B cell (primary cell): ENCODE results near the gene EMP2. TPM values are rescaled to one million over a fixed set of nuclear protein-coding genes. Genes with fewer than 3 reads are reported as not detected.

ENCODE experiments used
- ATAC-seq: fragments of 200-7000 bp; cut with Tn5 transposase; one replicate; pipeline ENCODE4 v1.10.0; 2021; ENCODE audit warnings: low read depth, mild to moderate bottlenecking, moderate number of reproducible peaks, moderate library complexity
- CTCF ChIA-PET: fragments of 350-600 bp; sonication (Branson Sonifier 250); formaldehyde crosslinking; loops from one replicate; lab custom pipeline; 2021; ENCODE audit warnings: antibody characterized with exemption, inconsistent platforms; lab: Charles Lee
- POLR2A ChIA-PET: fragments of 350-600 bp; sonication (Branson Sonifier 250); formaldehyde crosslinking; loops from one replicate; lab custom pipeline; 2021; ENCODE audit warnings: antibody characterized with exemption; lab: Charles Lee
- DNase-seq: peaks from one replicate; pipeline ENCODE4 v3.0.0; 2013
- H2AFZ ChIP-seq: 2 replicates; pipeline ENCODE4 v1.6.1; 2012; ENCODE audit warnings: mild to moderate bottlenecking, low read depth, low read length; ENCODE audit not compliant: insufficient read depth, poor library complexity, severe bottlenecking
- H3K27ac ChIP-seq, 2 donors: 1 replicate in 1 of 2; 2 replicates in 1 of 2; pipeline ENCODE4 v1.5.1; 2012 to 2013; ENCODE audit warnings: low read length in 2 of 2, mild to moderate bottlenecking in 2 of 2, moderate library complexity in 1 of 2
- H3K27me3 ChIP-seq, 4 experiments: fragments of 200-600 bp in 1 of 4; sonication (generic) in 1 of 4; replicated peaks in 1 of 4; 1 replicate in 2 of 4; 2 replicates in 2 of 4; pipeline versions ENCODE4 v1.6.1 to v1.7.0; 2013 to 2016; ENCODE audit warnings: low read length in 3 of 4, mild to moderate bottlenecking in 2 of 4, mixed read lengths in 1 of 4, moderate library complexity in 1 of 4; ENCODE audit not compliant: insufficient read depth in 4 of 4, control insufficient read depth in 3 of 4; ENCODE audit errors: control extremely low read depth in 1 of 4
- H3K36me3 ChIP-seq, 2 experiments: replicated peaks in 1 of 2; 1 replicate in 1 of 2; 2 replicates in 1 of 2; pipeline versions ENCODE4 v1.6.1 to v1.7.1; 2013; ENCODE audit warnings: low read length in 1 of 2; ENCODE audit not compliant: insufficient read depth in 2 of 2, control insufficient read depth in 1 of 2; ENCODE audit errors: control extremely low read depth in 1 of 2, extremely low read depth in 1 of 2
- H3K4me1 ChIP-seq, 2 donors: fragments of 200-600 bp in 1 of 2; sonication (generic) in 1 of 2; 1 replicate in 1 of 2; 2 replicates in 1 of 2; pipeline versions ENCODE4 v1.5.1 to v1.6.1; 2013 to 2017; ENCODE audit warnings: low read length in 2 of 2; ENCODE audit not compliant: control insufficient read depth in 2 of 2, insufficient read depth in 2 of 2
- H3K4me2 ChIP-seq: replicated peaks from 2 replicates; pipeline ENCODE3; 2012; ENCODE audit warnings: mild to moderate bottlenecking, low read depth, low read length; ENCODE audit not compliant: poor library complexity, severe bottlenecking
- H3K4me3 ChIP-seq, 5 experiments: fragments of 200-600 bp in 1 of 5; sonication (generic) in 1 of 5; 1 replicate in 3 of 5; 2 replicates in 2 of 5; pipeline versions ENCODE4 v1.5.1 to v1.7.0; 2011 to 2016; ENCODE audit warnings: low read length in 4 of 5, mild to moderate bottlenecking in 4 of 5, low read depth in 2 of 5, control low read depth in 1 of 5, moderate library complexity in 1 of 5; ENCODE audit not compliant: insufficient read depth in 1 of 5; ENCODE audit errors: control extremely low read depth in 1 of 5, extremely low read depth in 1 of 5
- H3K79me2 ChIP-seq: fragments of 200-600 bp; sonication (generic); one replicate; pipeline ENCODE4 v1.6.0; 2016; ENCODE audit warnings: low read length; ENCODE audit not compliant: control insufficient read depth, insufficient read depth
- H3K9ac ChIP-seq: fragments of 200-600 bp; sonication (generic); 2 replicates; pipeline ENCODE4 v1.6.1; 2017; ENCODE audit warnings: mild to moderate bottlenecking, low read length, moderate library complexity
- H3K9me3 ChIP-seq, 3 donors: one replicate each; pipeline versions ENCODE4 v1.6.1 to v1.7.1; 2013; ENCODE audit warnings: low read length in 2 of 3; ENCODE audit not compliant: control insufficient read depth in 2 of 3, insufficient read depth in 1 of 3; ENCODE audit errors: control extremely low read depth in 1 of 3
- H4K20me1 ChIP-seq: 2 replicates; pipeline ENCODE4 v1.6.0; 2012; ENCODE audit warnings: mild to moderate bottlenecking, low read length; ENCODE audit not compliant: insufficient read depth, control insufficient read depth, poor library complexity, severe bottlenecking
- H3K27ac Mint-ChIP-seq: one replicate; pipeline ENCODE4 v1.8.0; 2021; ENCODE audit warnings: mixed read lengths
- H3K27me3 Mint-ChIP-seq: one replicate; pipeline ENCODE4 v1.8.0; 2021; ENCODE audit warnings: mixed read lengths
- H3K4me1 Mint-ChIP-seq: one replicate; pipeline ENCODE4 v1.8.0; 2021; ENCODE audit warnings: mixed read lengths
- H3K4me3 Mint-ChIP-seq: one replicate; pipeline ENCODE4 v1.8.0; 2021; ENCODE audit warnings: mixed read lengths
- H3K9me3 Mint-ChIP-seq: one replicate; pipeline ENCODE4 v1.8.0; 2022; ENCODE audit warnings: mixed read lengths; ENCODE audit not compliant: insufficient read depth
- EZH2 ChIP-seq: IDR thresholded peaks from 2 replicates; pipeline ENCODE4 v1.6.1; 2012; ENCODE audit warnings: borderline replicate concordance, low read depth, mild to moderate bottlenecking, moderate library complexity, low read length; ENCODE audit not compliant: insufficient read depth, poor library complexity, severe bottlenecking
- WGBS: methylation state at CpG from one replicate; pipeline ENCODE4 v1.1.5; 2013; ENCODE audit warnings: missing lambda C conversion rate; ENCODE audit not compliant: insufficient coverage; 5-methylcytosine and 5-hydroxymethylcytosine counted together
- intact Hi-C: fragments of 100-400 bp; cut with micrococcal nuclease; formaldehyde crosslinking; loops from one replicate; pipeline ENCODE4 v1.10.0; 2022
- polyA plus RNA-seq: library from polyadenylated mRNA; depleted of rRNA; stranded (reverse); fragments of >200 nt; gene quantifications from 2 replicates; pipeline ENCODE4 v1.2.3, GENCODE V29; 2012
- total RNA-seq, 2 donors: library from RNA; stranded (reverse); fragments of 120-200 nt in 1 of 2; gene quantifications; 1 replicate in 1 of 2; 2 replicates in 1 of 2; pipeline versions ENCODE4 v1.2.3 to v1.2.4, GENCODE V29; 2013 to 2022
- TF ChIP-seq, protein P1 (sequence below): fragments of 200-600 bp; IDR thresholded peaks from one replicate; pipeline ENCODE4 v1.8.0; 2022; ENCODE audit warnings: antibody characterized with exemption, mild to moderate bottlenecking

EMP2 gene
- total and polyA plus RNA-seq, 2 donors (not counting 1 experiment from before 2014, with no cell fraction given) = 0.01 TPM; not detected in 1

DNA sequence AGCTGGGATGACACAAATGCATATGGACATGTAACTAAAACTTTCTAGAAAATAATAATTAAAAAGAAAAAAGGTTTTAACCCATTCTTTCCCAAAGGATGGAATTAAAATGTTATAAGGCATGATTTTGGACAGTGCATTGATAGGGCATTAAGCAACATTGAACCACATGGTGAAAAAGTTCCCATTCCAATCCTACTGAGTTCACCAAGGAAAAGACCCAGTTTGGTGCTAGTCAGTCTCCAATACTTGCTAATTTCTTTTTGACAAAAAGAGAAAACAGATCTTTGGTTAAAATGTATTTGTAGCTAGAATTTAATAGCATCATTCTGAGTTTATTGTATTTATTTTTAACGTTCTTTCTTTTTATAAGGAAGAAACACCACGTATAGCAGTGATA lies 28.1 kb downstream of the EMP2 start:
- TF ChIP-seq, protein P1, sequence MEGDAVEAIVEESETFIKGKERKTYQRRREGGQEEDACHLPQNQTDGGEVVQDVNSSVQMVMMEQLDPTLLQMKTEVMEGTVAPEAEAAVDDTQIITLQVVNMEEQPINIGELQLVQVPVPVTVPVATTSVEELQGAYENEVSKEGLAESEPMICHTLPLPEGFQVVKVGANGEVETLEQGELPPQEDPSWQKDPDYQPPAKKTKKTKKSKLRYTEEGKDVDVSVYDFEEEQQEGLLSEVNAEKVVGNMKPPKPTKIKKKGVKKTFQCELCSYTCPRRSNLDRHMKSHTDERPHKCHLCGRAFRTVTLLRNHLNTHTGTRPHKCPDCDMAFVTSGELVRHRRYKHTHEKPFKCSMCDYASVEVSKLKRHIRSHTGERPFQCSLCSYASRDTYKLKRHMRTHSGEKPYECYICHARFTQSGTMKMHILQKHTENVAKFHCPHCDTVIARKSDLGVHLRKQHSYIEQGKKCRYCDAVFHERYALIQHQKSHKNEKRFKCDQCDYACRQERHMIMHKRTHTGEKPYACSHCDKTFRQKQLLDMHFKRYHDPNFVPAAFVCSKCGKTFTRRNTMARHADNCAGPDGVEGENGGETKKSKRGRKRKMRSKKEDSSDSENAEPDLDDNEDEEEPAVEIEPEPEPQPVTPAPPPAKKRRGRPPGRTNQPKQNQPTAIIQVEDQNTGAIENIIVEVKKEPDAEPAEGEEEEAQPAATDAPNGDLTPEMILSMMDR = no peak
- TF ChIP-seq EZH2 = no peak
- no peaks in the 10 kb centered on the region for H3K79me2 ChIP-seq
- H3K27ac Mint-ChIP-seq = peak overlapping the region; percentile 96

DNA sequence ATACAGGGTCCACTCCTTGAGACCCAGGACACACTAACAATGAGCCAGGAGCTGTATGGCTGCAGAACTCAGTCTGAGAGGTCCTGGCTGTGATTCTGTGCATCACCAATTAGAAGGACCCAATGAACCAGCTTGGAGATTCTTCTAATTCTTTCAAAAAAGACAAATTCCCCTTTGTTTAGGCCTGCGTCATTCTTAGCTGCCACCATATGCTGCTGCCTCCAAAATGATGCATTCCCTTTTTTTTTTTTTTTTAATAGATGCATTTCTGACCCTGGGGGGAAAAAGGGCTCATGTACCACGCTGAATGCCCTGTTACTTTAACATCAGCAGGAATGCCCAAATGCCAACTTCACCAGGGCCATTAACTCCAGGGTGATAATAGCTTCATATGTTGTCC lies 28.5 kb downstream of the EMP2 start:
- no peak overlapping the region for H3K9ac ChIP-seq
- H2AFZ ChIP-seq = no peak overlapping the region
- intact Hi-C loops = no loop called here
- Mint-ChIP-seq H3K4me3 (no peak overlapping the region), H3K27me3 (no peaks in the 10 kb centered on the region), H3K9me3 (peaks cover 7% of the 10 kb centered on the region), H3K27ac (peak overlapping the region; percentile 27), H3K4me1 (peaks cover 25% of the 10 kb centered on the region)
- ATAC-seq = no peak
- no peaks in the 10 kb centered on the region for H3K79me2 ChIP-seq
- H3K36me3 ChIP-seq = no peaks in the 10 kb centered on the region
- no peaks in the 10 kb centered on the region for H4K20me1 ChIP-seq
- no peak overlapping the region for H3K4me3 ChIP-seq
- WGBS = no CpG with 5 or more reads among the region's 2 CpGs
- ChIA-PET CTCF (interaction anchor here (0.7 to 1.8 kb wide), 5 partner anchors 13 to 367 kb away, joined by 3 to 9 read pairs (median 4); no protein-coding TSS in a partner anchor), POLR2A (interaction anchor here (0.6 to 0.7 kb wide), 2 partner anchors 176 to 835 kb away, joined by 3 read pairs; no protein-coding TSS in a partner anchor)
- H3K9me3 ChIP-seq = peaks cover 0 to 24% (median 12%) of the 10 kb centered on the region in 3 donors
- H3K4me1 ChIP-seq = peaks cover 24 to 28% of the 10 kb centered on the region in 2 donors
- TF ChIP-seq, protein P1 = no peak
- no peak for TF ChIP-seq EZH2
- H3K27me3 ChIP-seq = no peaks in the 10 kb centered on the region
- no peak for DNase-seq
- no peak overlapping the region for H3K4me2 ChIP-seq
- no peak overlapping the region for H3K27ac ChIP-seq

More for the DNA sequence above, 28.1 kb downstream of the EMP2 start:
- H3K36me3 ChIP-seq = no peaks in the 10 kb centered on the region
- peaks cover 24 to 28% of the 10 kb centered on the region in 2 donors for H3K4me1 ChIP-seq
- H3K4me3 ChIP-seq = peak overlapping the region in 1 of 5 experiments; percentile 68
- H3K4me2 ChIP-seq = peak overlapping the region; percentile 78
- peak overlapping the region in 1 of 2 donors; percentile 93 for H3K27ac ChIP-seq
- peaks cover 25% of the 10 kb centered on the region for H3K4me1 Mint-ChIP-seq
- DNase-seq (no peak), ATAC-seq (no peak)
- H3K9me3 Mint-ChIP-seq = peaks cover 7% of the 10 kb centered on the region
- H3K4me3 Mint-ChIP-seq = peak overlapping the region; percentile 98
- no peaks in the 10 kb centered on the region for H3K27me3 ChIP-seq
- H4K20me1 ChIP-seq = no peaks in the 10 kb centered on the region
- intact Hi-C loops = no loop called here
- H3K9ac ChIP-seq = peak overlapping the region; percentile 74
- no CpG with 5 or more reads among the region's 2 CpGs for WGBS
- H3K27me3 Mint-ChIP-seq = no peaks in the 10 kb centered on the region
- peaks cover 0 to 22% (median 12%) of the 10 kb centered on the region in 3 donors for H3K9me3 ChIP-seq
- peak overlapping the region; percentile 86 for H2AFZ ChIP-seq
- ChIA-PET CTCF (interaction anchor here (0.7 to 1.8 kb wide), 6 partner anchors 14 to 366 kb away, joined by 3 to 9 read pairs (median 4); no protein-coding TSS in a partner anchor), POLR2A (interaction anchor here (0.6 to 1.2 kb wide), 4 partner anchors 177 to 834 kb away, joined by 3 to 4 read pairs (median 3); partner anchors contain the start of gene DEXI)
